Measurements from ENCODE around the gene TTF2. TPM values are rescaled to one million over a fixed set of nuclear protein-coding genes. Genes with fewer than 3 reads are reported as not detected.
"Not testable (repeated sequence)": the region's sequence is repeated elsewhere in the genome, so short reads cannot be mapped to it uniquely, and the experiment has no call there.

TTF2 gene
- total RNA-seq, 2 donors from 2014 or later = 11.2 to 11.6 TPM

DNA sequence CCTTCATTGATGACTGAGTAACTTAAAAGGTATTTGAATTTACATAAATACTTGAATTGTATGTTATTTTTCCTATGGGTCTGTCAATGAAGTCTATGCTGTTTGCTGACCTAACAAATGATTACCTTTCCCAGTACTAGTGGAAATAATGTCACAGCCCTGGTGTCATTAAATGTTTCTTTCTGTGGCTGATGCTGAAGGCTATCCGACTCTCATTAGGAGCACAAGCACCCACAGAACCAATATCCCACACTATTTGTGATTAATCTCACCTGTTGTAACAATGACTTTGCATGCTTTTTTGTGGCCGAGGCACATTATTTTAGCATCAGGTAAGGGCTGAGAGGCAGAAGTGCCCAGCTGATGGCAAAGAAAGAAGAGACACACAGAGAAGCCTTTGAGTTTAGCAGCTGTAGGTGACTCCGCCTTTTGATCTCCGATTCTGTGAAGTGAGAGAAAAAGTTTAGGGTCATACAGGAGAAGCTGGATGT, 87.3 kb downstream of the TTF2 start:
- H3K27me3 ChIP-seq (replicated peaks; ENCODE audit: insufficient read depth) = no peaks in the 10 kb centered on the region
- H3K4me3 ChIP-seq = no peak overlapping the region
- intact Hi-C loops (cut with DNase I) = no loop called here
- DNase-seq (ENCODE audit: low spot score) = no peak
- WGBS = 50% methylated on average over 4 of the region's 4 CpGs
- H3K36me3 ChIP-seq = no peaks in the 10 kb centered on the region
- no peak overlapping the region for H3K27ac ChIP-seq
- H3K9me3 ChIP-seq = no peaks in the 10 kb centered on the region
- no peaks in the 10 kb centered on the region for H3K4me1 ChIP-seq (replicated peaks)
- TF ChIP-seq, protein P1, sequence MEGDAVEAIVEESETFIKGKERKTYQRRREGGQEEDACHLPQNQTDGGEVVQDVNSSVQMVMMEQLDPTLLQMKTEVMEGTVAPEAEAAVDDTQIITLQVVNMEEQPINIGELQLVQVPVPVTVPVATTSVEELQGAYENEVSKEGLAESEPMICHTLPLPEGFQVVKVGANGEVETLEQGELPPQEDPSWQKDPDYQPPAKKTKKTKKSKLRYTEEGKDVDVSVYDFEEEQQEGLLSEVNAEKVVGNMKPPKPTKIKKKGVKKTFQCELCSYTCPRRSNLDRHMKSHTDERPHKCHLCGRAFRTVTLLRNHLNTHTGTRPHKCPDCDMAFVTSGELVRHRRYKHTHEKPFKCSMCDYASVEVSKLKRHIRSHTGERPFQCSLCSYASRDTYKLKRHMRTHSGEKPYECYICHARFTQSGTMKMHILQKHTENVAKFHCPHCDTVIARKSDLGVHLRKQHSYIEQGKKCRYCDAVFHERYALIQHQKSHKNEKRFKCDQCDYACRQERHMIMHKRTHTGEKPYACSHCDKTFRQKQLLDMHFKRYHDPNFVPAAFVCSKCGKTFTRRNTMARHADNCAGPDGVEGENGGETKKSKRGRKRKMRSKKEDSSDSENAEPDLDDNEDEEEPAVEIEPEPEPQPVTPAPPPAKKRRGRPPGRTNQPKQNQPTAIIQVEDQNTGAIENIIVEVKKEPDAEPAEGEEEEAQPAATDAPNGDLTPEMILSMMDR (IDR thresholded peaks at IDR 0.05) = no peak
- TF ChIP-seq POLR2AphosphoS5 (IDR thresholded peaks at IDR 0.05) (no peak), POLR2A (IDR thresholded peaks at IDR 0.05) (no peak)

DNA sequence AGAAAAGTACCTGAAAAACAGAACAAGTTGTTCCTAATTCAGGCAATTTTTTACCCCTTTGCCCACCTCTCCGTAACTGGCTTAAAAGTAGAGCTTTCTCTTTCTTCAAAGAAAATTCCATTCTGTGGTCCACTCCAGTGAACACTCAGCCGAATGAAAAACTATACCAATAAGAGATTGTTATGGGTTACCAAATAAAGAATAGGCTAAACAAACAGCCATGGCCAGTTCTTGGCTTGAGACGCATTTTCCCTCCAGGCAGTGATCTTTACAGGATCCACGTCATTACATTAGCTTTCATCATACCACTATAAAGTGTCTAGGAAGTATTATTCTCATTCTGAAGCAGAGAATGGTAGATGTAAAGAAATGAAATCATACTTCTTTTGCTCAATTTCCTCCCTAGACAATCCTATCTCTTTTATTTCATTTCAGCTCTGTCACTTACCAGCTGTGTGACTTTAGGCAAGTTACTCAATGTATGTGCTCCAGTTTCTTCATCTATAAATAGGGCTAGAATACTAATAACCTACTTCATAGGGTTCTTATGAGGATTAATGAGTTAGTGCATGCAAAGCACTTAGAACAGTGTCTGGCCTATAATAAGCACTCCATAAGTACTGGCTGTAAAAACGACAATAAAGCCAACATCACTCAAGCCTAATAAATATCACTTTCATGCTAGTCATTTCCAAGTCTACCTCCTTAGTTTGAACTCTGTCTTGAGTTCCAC, 87.9 kb downstream of the TTF2 start:
- peak; percentile 55 for TF ChIP-seq POLR2AphosphoS5 (IDR thresholded peaks at IDR 0.05)
- TF ChIP-seq POLR2A (IDR thresholded peaks at IDR 0.05) = no peak
- Histone ChIP-seq H3K36me3 (no peaks in the 10 kb centered on the region), H3K9me3 (no peaks in the 10 kb centered on the region), H3K4me1 (replicated peaks) (no peaks in the 10 kb centered on the region), H3K27ac (no peak overlapping the region), H3K4me3 (no peak overlapping the region), H3K27me3 (replicated peaks; ENCODE audit: insufficient read depth) (no peaks in the 10 kb centered on the region)
- DNase-seq (ENCODE audit: low spot score) = peak; percentile 35
- WGBS = 29% methylated on average over 5 of the region's 5 CpGs
- intact Hi-C loops (cut with DNase I) = no loop called here

DNA sequence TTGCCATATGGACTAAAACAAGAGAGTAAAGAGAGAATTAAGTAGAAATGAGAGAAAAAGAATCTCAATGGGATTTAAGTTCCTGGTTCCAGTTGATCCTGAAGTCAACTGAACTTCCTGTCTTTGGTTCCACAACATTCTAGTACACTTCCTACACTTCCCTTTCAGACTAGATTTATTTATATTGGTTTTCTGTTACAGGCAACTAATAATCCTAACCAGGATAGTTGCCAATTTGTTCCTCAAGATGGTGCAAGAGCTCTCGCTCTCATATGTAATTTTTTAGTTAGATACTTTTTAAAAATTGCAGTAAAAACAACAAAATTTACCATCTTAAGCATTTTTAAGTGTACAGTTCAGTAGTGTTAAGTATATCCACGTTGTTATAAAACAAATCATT, 90.2 kb downstream of the TTF2 start:
- no peak for TF ChIP-seq POLR2AphosphoS5 (IDR thresholded peaks at IDR 0.05)
- TF ChIP-seq POLR2A (IDR thresholded peaks at IDR 0.05) = no peak
- TF ChIP-seq, protein P1 (IDR thresholded peaks at IDR 0.05) = no peak
- H3K27ac ChIP-seq = no peak overlapping the region

DNA sequence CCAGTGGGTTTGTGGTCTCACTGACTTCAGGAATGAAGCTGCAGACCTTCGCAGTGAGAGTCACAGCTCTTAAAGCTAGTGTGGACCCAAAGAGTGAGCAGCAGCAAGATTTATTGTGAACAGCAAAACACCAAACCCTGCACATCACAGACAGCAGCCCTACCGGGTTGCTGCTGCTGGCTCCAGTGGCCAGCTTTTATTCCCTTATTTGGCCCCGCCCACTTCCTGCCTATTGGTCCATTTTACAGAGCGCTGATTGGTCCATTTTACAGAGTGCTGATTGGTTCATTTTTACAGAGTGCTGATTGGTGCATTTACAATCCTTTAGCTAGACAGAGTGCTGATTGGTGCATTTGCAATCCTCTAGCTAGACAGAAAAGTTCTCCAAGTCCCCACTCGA, 91.2 kb downstream of the TTF2 start:
- H3K9me3 ChIP-seq; intact Hi-C loops (cut with DNase I); H3K36me3 ChIP-seq; H3K4me3 ChIP-seq; H3K4me1 ChIP-seq (replicated peaks); DNase-seq (ENCODE audit: low spot score); H3K27me3 ChIP-seq (replicated peaks; ENCODE audit: insufficient read depth); H3K27ac ChIP-seq: not testable (repeated sequence)
- WGBS = 91% methylated on average over 5 of the region's 5 CpGs

More for the DNA sequence above, 90.2 kb downstream of the TTF2 start:
- Histone ChIP-seq H3K27me3 (replicated peaks; ENCODE audit: insufficient read depth) (no peaks in the 10 kb centered on the region), H3K4me3 (no peak overlapping the region), H3K4me1 (replicated peaks) (no peaks in the 10 kb centered on the region), H3K36me3 (no peaks in the 10 kb centered on the region), H3K9me3 (no peaks in the 10 kb centered on the region)
- 80% methylated on average over 2 of the region's 2 CpGs for WGBS
- intact Hi-C loops (cut with DNase I) = no loop called here
- DNase-seq (ENCODE audit: low spot score) = no peak

MicroRNAs encoded within 50 kb of the gene (microRNA counts, 767-probe panel; counts per million panel counts)
- microRNA hsa-miR-942 = 431 to 1,117 counts per million in 2 donors

Small RNA genes within 50 kb of the gene (microRNA-seq; reads per million reads assigned to microRNA genes)
- 12.3 reads per million, percentile 54 among the genes with 10 or more reads in this experiment for gene MIR942

Small RNA genes within 50 kb of the gene (small RNA-seq; reads per million reads assigned to genes)
- gene MIR942 = 0.47 to 0.50 reads per million in 2 donors

Other genes with a start within 250 kb of the TTF2 start
- 10 to 100 TPM; 37.1 to 70.7 TPM for gene PTGFRN, start 150.4 kb upstream of the TTF2 start, total RNA-seq
- 1 to 10 TPM in 1 of 2 donors, under 1 TPM in 1; 0.59 to 1.1 TPM for gene CD101, start 58.6 kb upstream of the TTF2 start, total RNA-seq
- 10 to 100 TPM in 1 of 2 donors, 1 to 10 TPM in 1; 4.0 to 13.2 TPM for gene TRIM45, start 61.4 kb downstream of the TTF2 start, total RNA-seq
- gene VTCN1, start 150.6 kb downstream of the TTF2 start, total RNA-seq = 1 to 10 TPM; 4.0 to 7.8 TPM